Measurements from ENCODE around the gene FIGLA.

DNA sequence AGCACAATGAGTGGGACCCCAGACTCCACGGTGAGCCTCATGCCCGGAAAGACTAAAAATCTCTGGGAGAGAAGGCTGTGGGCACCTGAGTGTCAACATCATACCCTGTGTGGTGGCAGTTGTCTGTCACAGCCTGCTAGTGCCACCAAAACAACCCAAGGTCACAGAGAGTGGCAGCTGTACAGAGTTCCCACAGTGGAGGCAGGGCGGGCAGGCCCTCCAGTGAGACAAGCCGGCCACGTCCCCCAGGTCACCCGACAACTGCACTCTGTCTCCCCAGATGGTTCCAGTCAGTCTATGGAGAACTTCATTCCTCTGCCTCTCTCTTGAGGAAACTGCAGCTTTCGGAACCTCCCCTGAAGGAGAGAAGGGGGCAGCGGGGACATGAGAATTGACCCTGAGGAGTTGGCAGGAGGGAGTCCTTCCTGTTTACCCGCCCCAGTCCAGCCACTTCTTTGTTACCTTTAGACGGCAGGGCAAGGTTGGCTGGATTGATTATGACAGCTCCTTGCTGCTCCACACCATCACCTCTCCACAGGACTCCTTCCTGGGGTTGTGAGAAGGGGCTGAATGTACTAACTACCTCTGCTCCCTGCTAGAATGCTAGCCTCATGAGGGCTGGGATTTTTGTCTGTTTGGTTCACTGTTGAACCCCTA, 11.3 kb upstream of the FIGLA start:
- TF ChIP-seq POLR2AphosphoS5 (IDR thresholded peaks at IDR 0.05) (no peak), CTCF (IDR thresholded peaks at IDR 0.05) (no peak), POLR2A (IDR thresholded peaks at IDR 0.05) (no peak), EP300 (IDR thresholded peaks at IDR 0.05) (no peak)
